BLaER1 (cell line): ENCODE results near the gene AQP9.

Experiments
- H3K27ac ChIP-seq: shearing (Covaris generic); formaldehyde crosslinking; 2 replicates; pipeline ENCODE4 v1.8.1; 2022
- H3K27me3 ChIP-seq: shearing (Covaris generic); formaldehyde crosslinking; 2 replicates; pipeline ENCODE4 v1.8.1; 2022
- H3K36me3 ChIP-seq: shearing (Covaris generic); formaldehyde crosslinking; 2 replicates; pipeline ENCODE4 v1.8.1; 2022
- H3K4me1 ChIP-seq: shearing (Covaris generic); formaldehyde crosslinking; 2 replicates; pipeline ENCODE4 v1.8.1; 2022
- H3K4me2 ChIP-seq: shearing (Covaris generic); formaldehyde crosslinking; 2 replicates; pipeline ENCODE4 v1.8.1; 2022
- H3K4me3 ChIP-seq: shearing (Covaris generic); formaldehyde crosslinking; 2 replicates; pipeline ENCODE4 v1.8.1; 2022
- H3K9ac ChIP-seq: shearing (Covaris generic); formaldehyde crosslinking; 2 replicates; pipeline ENCODE4 v1.8.1; 2022
- H3K9me3 ChIP-seq: shearing (Covaris generic); formaldehyde crosslinking; 2 replicates; pipeline ENCODE4 v1.8.1; 2022
- H4K20me1 ChIP-seq: shearing (Covaris generic); formaldehyde crosslinking; 2 replicates; pipeline ENCODE4 v1.8.1; 2022
- Cebpa-rat ChIP-seq: shearing (Covaris generic); IDR thresholded peaks from 2 replicates; pipeline ENCODE4 v1.8.1; 2022

Gene AQP9

DNA sequence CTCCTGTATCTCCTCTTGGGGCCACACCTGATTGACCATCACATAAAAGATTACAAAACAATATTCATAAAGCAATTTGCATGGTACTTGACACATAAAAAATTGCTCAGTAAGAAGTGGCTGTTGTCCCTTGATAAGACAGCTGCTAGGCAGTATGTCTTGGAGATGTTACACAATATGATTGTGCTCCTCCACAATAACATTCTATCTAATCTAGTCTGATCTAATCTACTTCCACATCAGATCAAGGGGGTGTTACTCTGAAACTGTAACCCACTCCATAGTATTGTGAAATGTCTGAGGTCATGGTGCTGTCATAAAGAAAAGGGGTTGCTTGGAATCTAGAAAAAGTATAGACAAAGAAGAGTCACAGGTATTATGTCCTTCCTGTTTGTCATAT is 23.4 kb upstream of the AQP9 start:
- H3K27ac ChIP-seq, result no peak overlapping the region
- peak; percentile 35; the same call in 1 of the 2 replicates for TF ChIP-seq Cebpa-rat
- H3K27me3 ChIP-seq, result no peaks in the 10 kb centered on the region
- no peaks in the 10 kb centered on the region for H3K9me3 ChIP-seq
- no peak overlapping the region for H3K9ac ChIP-seq
- no peak overlapping the region for H3K4me2 ChIP-seq
- no peak overlapping the region for H3K4me3 ChIP-seq
- H3K4me1 ChIP-seq, result no peaks in the 10 kb centered on the region
- H4K20me1 ChIP-seq, result no peaks in the 10 kb centered on the region
- H3K36me3 ChIP-seq, result no peaks in the 10 kb centered on the region

DNA sequence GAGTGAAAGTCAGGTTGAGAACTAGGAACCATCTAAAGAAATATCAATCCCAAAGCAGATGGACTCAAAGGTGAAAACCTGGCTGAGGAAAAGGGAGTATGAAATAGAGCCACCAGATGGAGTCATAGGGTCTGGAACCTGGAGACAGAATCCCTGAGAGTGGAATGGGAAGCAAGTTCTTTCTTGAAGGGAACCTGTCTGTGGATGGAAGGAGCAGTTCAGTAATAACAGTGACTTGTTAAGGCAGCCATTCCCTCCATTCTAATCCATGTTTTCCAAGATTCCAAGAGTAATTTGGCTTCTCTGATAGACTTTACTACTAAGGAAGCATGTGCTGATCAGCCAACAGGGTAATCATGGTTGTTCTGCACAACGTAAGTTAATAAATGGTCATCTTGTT is 22.5 kb upstream of the AQP9 start:
- Histone ChIP-seq H3K36me3 (no peaks in the 10 kb centered on the region), H3K4me1 (no peaks in the 10 kb centered on the region), H4K20me1 (no peaks in the 10 kb centered on the region), H3K4me3 (no peak overlapping the region), H3K4me2 (no peak overlapping the region), H3K27me3 (no peaks in the 10 kb centered on the region), H3K9me3 (no peaks in the 10 kb centered on the region), H3K27ac (no peak overlapping the region), H3K9ac (no peak overlapping the region)
- no peak for TF ChIP-seq Cebpa-rat

GRCh38 chr15:58117619-58118018 is 20.6 kb upstream of the AQP9 start:
- no peak overlapping the region for H3K27ac ChIP-seq
- no peaks in the 10 kb centered on the region for H3K4me1 ChIP-seq
- H4K20me1 ChIP-seq, result no peaks in the 10 kb centered on the region
- TF ChIP-seq Cebpa-rat, result no peak
- no peak overlapping the region for H3K4me3 ChIP-seq
- H3K9ac ChIP-seq, result no peak overlapping the region
- H3K36me3 ChIP-seq, result no peaks in the 10 kb centered on the region
- no peaks in the 10 kb centered on the region for H3K27me3 ChIP-seq
- no peaks in the 10 kb centered on the region for H3K9me3 ChIP-seq
- H3K4me2 ChIP-seq, result no peak overlapping the region

GRCh38 chr15:58118272-58118671 is 19.9 kb upstream of the AQP9 start:
- Histone ChIP-seq H3K27ac (no peak overlapping the region), H3K4me2 (no peak overlapping the region), H3K9ac (no peak overlapping the region), H3K27me3 (no peaks in the 10 kb centered on the region), H3K36me3 (no peaks in the 10 kb centered on the region), H3K4me3 (no peak overlapping the region), H4K20me1 (no peaks in the 10 kb centered on the region), H3K9me3 (no peaks in the 10 kb centered on the region), H3K4me1 (no peaks in the 10 kb centered on the region)
- no peak for TF ChIP-seq Cebpa-rat

GRCh38 chr15:58119016-58119415 is 19.2 kb upstream of the AQP9 start:
- Histone ChIP-seq H3K36me3 (no peaks in the 10 kb centered on the region), H3K4me1 (no peaks in the 10 kb centered on the region), H4K20me1 (no peaks in the 10 kb centered on the region), H3K4me2 (no peak overlapping the region), H3K4me3 (no peak overlapping the region), H3K27me3 (no peaks in the 10 kb centered on the region), H3K27ac (no peak overlapping the region), H3K9ac (no peak overlapping the region), H3K9me3 (no peaks in the 10 kb centered on the region)
- TF ChIP-seq Cebpa-rat, result no peak

DNA sequence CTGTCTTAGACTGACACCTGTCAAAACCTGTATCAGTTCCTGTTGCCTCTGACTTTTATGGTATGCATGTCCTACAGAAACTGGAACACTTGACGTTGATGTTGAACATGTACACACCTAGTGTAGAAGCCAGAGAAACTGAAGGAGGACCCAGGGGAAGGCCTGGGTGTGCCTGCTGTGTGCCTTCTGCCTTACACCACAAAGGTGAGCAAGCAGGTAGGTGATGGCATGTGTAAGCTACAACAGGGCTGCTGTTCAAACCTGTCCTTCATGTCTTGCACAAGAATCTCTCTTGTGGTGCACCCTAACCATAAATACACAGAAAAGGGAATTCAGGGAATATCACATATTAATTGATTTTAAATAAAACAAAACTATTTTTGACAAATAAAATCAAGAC is 13.6 kb upstream of the AQP9 start:
- no peak for TF ChIP-seq Cebpa-rat
- Histone ChIP-seq H3K27me3 (no peaks in the 10 kb centered on the region), H3K27ac (no peak overlapping the region), H3K4me1 (no peaks in the 10 kb centered on the region), H3K9me3 (peaks cover 8% of the 10 kb centered on the region), H3K4me3 (no peak overlapping the region), H3K36me3 (no peaks in the 10 kb centered on the region), H3K9ac (no peak overlapping the region), H3K4me2 (no peak overlapping the region), H4K20me1 (no peaks in the 10 kb centered on the region)

DNA sequence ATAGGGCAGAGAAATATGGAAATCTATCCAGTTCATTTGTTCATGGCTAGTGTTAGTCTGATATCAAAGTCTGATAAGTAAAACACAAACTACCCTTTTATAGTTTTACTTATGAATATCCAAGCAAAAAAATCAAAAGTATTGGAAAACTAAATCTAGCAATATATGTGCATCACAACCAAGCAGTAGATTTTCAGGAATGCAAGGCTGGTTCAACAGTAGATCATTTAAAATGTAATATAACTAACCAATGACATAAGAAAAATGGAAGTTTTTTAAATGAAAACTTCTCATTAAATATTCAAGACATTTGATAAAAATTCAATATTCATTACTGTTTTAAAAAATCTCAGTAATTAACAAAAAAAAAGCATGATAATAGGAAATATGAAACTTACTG is 12.8 kb upstream of the AQP9 start:
- H3K9ac ChIP-seq, result no peak overlapping the region
- H4K20me1 ChIP-seq, result no peaks in the 10 kb centered on the region
- no peak overlapping the region for H3K4me3 ChIP-seq
- H3K4me2 ChIP-seq, result no peak overlapping the region
- peaks cover 8% of the 10 kb centered on the region for H3K9me3 ChIP-seq
- no peaks in the 10 kb centered on the region for H3K4me1 ChIP-seq
- H3K27ac ChIP-seq, result no peak overlapping the region
- no peaks in the 10 kb centered on the region for H3K36me3 ChIP-seq
- no peak for TF ChIP-seq Cebpa-rat
- no peaks in the 10 kb centered on the region for H3K27me3 ChIP-seq

- no peak overlapping the region for H3K27ac ChIP-seq
- H4K20me1 ChIP-seq, result no peaks in the 10 kb centered on the region
- H3K9me3 ChIP-seq, result no peaks in the 10 kb centered on the region
- no peaks in the 10 kb centered on the region for H3K4me1 ChIP-seq
- TF ChIP-seq Cebpa-rat, result no peak
- H3K9ac ChIP-seq, result no peak overlapping the region
- no peaks in the 10 kb centered on the region for H3K27me3 ChIP-seq
- H3K4me2 ChIP-seq, result no peak overlapping the region
- no peak overlapping the region for H3K4me3 ChIP-seq
- no peaks in the 10 kb centered on the region for H3K36me3 ChIP-seq
Observed at GRCh38 chr15:58134886-58135285, 3.3 kb upstream of the AQP9 start.

- H3K4me3 ChIP-seq, result no peak overlapping the region
- H3K4me2 ChIP-seq, result no peak overlapping the region
- H3K4me1 ChIP-seq, result no peaks in the 10 kb centered on the region
- no peaks in the 10 kb centered on the region for H3K9me3 ChIP-seq
- no peak overlapping the region for H3K9ac ChIP-seq
- no peaks in the 10 kb centered on the region for H3K27me3 ChIP-seq
- no peak for TF ChIP-seq Cebpa-rat
- H4K20me1 ChIP-seq, result no peaks in the 10 kb centered on the region
- H3K27ac ChIP-seq, result no peak overlapping the region
- no peaks in the 10 kb centered on the region for H3K36me3 ChIP-seq
Observed at GRCh38 chr15:58135511-58136174, 2.5 kb upstream of the AQP9 start.

DNA sequence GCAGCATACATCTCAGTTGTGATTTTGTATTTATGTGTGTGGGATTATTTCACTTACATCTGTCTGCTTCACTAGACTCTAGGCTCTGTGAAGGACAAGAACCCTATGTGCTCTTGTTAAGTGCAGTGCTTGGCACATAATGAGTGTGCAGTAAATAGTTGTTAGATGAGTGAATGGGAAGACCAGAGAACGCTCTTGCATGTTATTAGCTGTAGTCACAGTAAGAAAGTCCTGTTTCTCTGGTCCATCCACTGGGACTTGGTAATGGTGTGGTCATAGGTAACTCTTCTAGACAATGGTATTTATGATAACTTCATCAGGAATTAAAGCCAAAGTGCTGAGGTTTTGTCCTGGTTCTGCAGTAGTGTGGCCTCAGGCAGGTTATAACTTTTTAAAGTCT is 1.4 kb upstream of the AQP9 start:
- Histone ChIP-seq H3K9me3 (no peaks in the 10 kb centered on the region), H4K20me1 (no peaks in the 10 kb centered on the region), H3K4me2 (no peak overlapping the region), H3K27ac (no peak overlapping the region), H3K4me1 (no peaks in the 10 kb centered on the region), H3K4me3 (no peak overlapping the region), H3K9ac (no peak overlapping the region), H3K27me3 (no peaks in the 10 kb centered on the region), H3K36me3 (no peaks in the 10 kb centered on the region)
- TF ChIP-seq Cebpa-rat, result no peak

DNA sequence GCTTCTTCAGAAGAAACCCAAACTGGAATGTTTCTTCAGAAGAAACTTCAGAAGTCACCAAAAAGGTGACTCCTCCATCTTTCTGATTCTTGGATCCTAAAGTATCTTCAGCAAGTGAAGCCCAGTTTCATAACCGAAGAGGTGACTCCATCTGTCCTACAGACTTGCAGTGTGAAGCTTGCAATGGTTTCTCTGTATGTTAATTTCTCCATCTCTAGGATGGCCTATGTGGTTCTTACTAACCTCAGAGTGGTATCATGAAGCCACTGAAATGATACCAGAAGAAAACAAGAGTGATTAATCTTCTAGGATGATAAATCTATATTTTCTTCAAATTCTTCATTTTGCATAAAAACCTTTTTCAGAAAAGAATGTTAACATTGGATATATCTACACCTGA is 495 bp upstream of the AQP9 start:
- H3K9me3 ChIP-seq, result no peaks in the 10 kb centered on the region
- no peak for TF ChIP-seq Cebpa-rat
- no peak overlapping the region for H3K4me2 ChIP-seq
- H3K36me3 ChIP-seq, result no peaks in the 10 kb centered on the region
- H3K4me3 ChIP-seq, result no peak overlapping the region
- no peaks in the 10 kb centered on the region for H4K20me1 ChIP-seq
- no peaks in the 10 kb centered on the region for H3K27me3 ChIP-seq
- H3K4me1 ChIP-seq, result no peaks in the 10 kb centered on the region
- no peak overlapping the region for H3K27ac ChIP-seq
- no peak overlapping the region for H3K9ac ChIP-seq
